ENCODE data around the gene MRPS26. TPM values are rescaled to one million over a fixed set of nuclear protein-coding genes. Genes with fewer than 3 reads are reported as not detected.
A peak's percentile ranks its signal among the peaks of the same experiment; 100 is the strongest.
"Not testable (repeated sequence)": the region's sequence is repeated elsewhere in the genome, so short reads cannot be mapped to it uniquely, and the experiment has no call there.

MRPS26 gene
- total RNA-seq, 1 donor from 2014 or later, result 37.0 TPM

DNA sequence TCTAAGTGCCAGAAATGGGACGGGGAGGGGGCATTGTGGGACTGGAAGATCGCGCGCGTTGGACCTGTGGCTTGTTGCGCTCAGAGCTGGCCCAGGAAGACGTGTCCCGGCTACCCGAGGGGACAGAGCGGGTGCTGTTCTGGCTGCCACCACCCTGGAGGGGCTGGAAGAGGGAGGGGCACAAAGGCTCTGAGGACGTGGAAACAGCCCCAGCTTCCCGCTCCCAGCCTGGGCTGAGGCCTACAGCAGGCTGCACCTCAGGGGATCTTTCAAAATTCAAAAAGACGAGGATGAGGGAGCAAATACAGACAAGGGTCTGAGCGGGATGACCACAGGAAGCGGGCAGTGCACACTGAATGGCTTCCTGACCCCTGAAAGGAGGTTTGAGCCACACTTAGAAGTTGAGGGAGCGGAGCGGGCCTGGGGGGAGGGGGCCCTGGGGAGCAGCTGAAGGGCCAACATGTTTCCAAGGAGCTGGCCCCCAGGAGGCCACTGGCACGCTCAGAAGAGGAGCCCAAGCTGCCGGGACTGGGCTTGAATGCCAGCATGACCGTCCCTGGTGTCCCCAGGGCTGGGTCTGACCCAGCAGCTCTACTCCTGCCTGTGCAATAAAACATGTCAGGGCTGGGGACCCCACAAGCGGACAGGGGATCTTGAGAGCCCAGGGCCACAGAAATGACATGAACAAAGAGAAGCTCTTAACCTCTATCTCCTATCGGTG is 26.8 kb downstream of the MRPS26 start:
- Mint-ChIP-seq H3K9me3 (peaks cover 2% of the 10 kb centered on the region), H3K36me3 (no peaks in the 10 kb centered on the region), H3K27ac (peak overlapping the region; percentile 81), H3K27me3 (ENCODE audit: insufficient read depth, low read depth) (peaks cover 16% of the 10 kb centered on the region), H3K4me1 (peaks cover 12% of the 10 kb centered on the region), H3K4me3 (peak overlapping the region; percentile 46)
- H3K4me1 ChIP-seq, result no peaks in the 10 kb centered on the region
- no peak overlapping the region for H3K27ac ChIP-seq
- no peaks in the 10 kb centered on the region for H3F3A ChIP-seq (ENCODE audit: low read depth)
- H3K27me3 ChIP-seq, result peaks cover 51% of the 10 kb centered on the region
- no peaks in the 10 kb centered on the region for H3K36me3 ChIP-seq
- H3K79me2 ChIP-seq (ENCODE audit: low read depth), result no peaks in the 10 kb centered on the region
- H3K9ac ChIP-seq, result no peak overlapping the region
- TF ChIP-seq EZH2 (IDR thresholded peaks at IDR 0.05) (no peak), EZH2phosphoT487 (IDR thresholded peaks at IDR 0.05) (no peak)
- TF ChIP-seq, protein P1, sequence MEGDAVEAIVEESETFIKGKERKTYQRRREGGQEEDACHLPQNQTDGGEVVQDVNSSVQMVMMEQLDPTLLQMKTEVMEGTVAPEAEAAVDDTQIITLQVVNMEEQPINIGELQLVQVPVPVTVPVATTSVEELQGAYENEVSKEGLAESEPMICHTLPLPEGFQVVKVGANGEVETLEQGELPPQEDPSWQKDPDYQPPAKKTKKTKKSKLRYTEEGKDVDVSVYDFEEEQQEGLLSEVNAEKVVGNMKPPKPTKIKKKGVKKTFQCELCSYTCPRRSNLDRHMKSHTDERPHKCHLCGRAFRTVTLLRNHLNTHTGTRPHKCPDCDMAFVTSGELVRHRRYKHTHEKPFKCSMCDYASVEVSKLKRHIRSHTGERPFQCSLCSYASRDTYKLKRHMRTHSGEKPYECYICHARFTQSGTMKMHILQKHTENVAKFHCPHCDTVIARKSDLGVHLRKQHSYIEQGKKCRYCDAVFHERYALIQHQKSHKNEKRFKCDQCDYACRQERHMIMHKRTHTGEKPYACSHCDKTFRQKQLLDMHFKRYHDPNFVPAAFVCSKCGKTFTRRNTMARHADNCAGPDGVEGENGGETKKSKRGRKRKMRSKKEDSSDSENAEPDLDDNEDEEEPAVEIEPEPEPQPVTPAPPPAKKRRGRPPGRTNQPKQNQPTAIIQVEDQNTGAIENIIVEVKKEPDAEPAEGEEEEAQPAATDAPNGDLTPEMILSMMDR (IDR thresholded peaks at IDR 0.05), result no peak
- H4K20me1 ChIP-seq (ENCODE audit: low read depth), result no peaks in the 10 kb centered on the region
- no peak for DNase-seq (ENCODE audit: low spot score)
- H3K4me3 ChIP-seq, result peak overlapping the region; percentile 39
- H2AFZ ChIP-seq (replicated peaks), result peak overlapping the region; percentile 98
- H3K9me3 ChIP-seq (ENCODE audit: low read depth), result no peaks in the 10 kb centered on the region
- peak overlapping the region; percentile 66 for H3K4me2 ChIP-seq

DNA sequence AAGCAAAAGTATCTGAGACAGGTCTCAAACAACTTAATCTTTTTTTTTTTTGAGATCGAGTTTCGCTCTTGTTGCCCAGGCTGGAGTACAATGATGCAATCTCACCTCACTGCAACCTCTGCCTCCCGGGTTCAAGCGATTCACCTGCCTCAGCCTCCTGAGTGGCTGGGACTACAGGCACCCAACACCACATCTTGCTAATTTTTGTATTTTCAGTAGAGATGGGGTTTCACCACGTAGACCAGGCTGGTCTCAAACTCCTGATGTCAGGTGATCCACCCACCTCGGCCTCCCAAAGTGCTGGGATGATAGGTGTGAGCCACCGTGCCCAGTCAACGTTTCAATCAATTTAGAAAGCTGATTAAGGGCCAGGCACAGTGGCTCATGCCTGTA is 27.4 kb downstream of the MRPS26 start:
- H3K79me2 ChIP-seq (ENCODE audit: low read depth); H3K4me2 ChIP-seq; H3K9me3 ChIP-seq (ENCODE audit: low read depth); H3K36me3 ChIP-seq; H3K4me1 ChIP-seq; H4K20me1 ChIP-seq (ENCODE audit: low read depth); H3K4me3 ChIP-seq; H3K27ac ChIP-seq; H3K27ac Mint-ChIP-seq; DNase-seq (ENCODE audit: low spot score); H3K9ac ChIP-seq; H3K4me1 Mint-ChIP-seq; H3K9me3 Mint-ChIP-seq; H3K36me3 Mint-ChIP-seq; H3K4me3 Mint-ChIP-seq; H2AFZ ChIP-seq (replicated peaks); H3F3A ChIP-seq (ENCODE audit: low read depth): not testable (repeated sequence)
- peaks cover 56% of the 10 kb centered on the region for H3K27me3 ChIP-seq
- H3K27me3 Mint-ChIP-seq (ENCODE audit: insufficient read depth, low read depth), result peaks cover 16% of the 10 kb centered on the region

DNA sequence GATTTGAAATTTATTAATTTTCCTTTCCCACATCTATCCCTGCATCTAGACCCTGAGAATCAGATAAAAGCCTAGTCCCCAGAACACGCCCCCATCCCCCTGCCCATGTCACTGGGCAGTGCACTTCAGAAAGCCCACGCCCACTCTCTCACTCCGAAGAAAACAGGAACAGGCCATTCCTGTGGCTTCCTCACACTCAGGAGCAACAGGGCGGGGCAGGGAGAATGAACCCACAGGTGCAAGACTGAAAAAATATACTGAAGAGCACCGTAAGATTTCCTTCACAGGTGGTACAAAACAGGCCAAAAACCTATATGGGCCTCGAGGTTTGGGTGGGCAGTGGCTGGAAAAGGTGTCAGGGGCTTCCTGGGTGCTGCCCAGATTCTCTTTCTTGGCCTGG is 29.0 kb downstream of the MRPS26 start:
- Histone ChIP-seq H2AFZ (replicated peaks) (no peak overlapping the region), H3K27me3 (peaks cover 67% of the 10 kb centered on the region), H3K4me3 (no peak overlapping the region), H3K4me1 (no peaks in the 10 kb centered on the region), H4K20me1 (ENCODE audit: low read depth) (no peaks in the 10 kb centered on the region), H3K79me2 (ENCODE audit: low read depth) (no peaks in the 10 kb centered on the region), H3K4me2 (no peak overlapping the region), H3K9me3 (ENCODE audit: low read depth) (no peaks in the 10 kb centered on the region), H3F3A (ENCODE audit: low read depth) (no peaks in the 10 kb centered on the region), H3K36me3 (no peaks in the 10 kb centered on the region), H3K9ac (no peak overlapping the region), H3K27ac (no peak overlapping the region)
- no peaks in the 10 kb centered on the region for H3K36me3 Mint-ChIP-seq
- H3K9me3 Mint-ChIP-seq, result peaks cover 2% of the 10 kb centered on the region
- H3K4me3 Mint-ChIP-seq, result no peak overlapping the region
- peaks cover 9% of the 10 kb centered on the region for H3K4me1 Mint-ChIP-seq
- H3K27ac Mint-ChIP-seq, result no peak overlapping the region
- peaks cover 13% of the 10 kb centered on the region for H3K27me3 Mint-ChIP-seq (ENCODE audit: insufficient read depth, low read depth)
- no peak for TF ChIP-seq EZH2 (IDR thresholded peaks at IDR 0.05)
- no peak for TF ChIP-seq EZH2phosphoT487 (IDR thresholded peaks at IDR 0.05)
- TF ChIP-seq, protein P1 (IDR thresholded peaks at IDR 0.05), result no peak
- DNase-seq (ENCODE audit: low spot score), result no peak

GRCh38 chr20:3075315-3075714 is 29.5 kb downstream of the MRPS26 start:
- not testable (repeated sequence) for H3K27ac ChIP-seq; H3F3A ChIP-seq (ENCODE audit: low read depth); H3K4me1 Mint-ChIP-seq; H3K9ac ChIP-seq; H3K4me3 Mint-ChIP-seq; H3K4me3 ChIP-seq; H3K27ac Mint-ChIP-seq; DNase-seq (ENCODE audit: low spot score); H3K9me3 Mint-ChIP-seq; H4K20me1 ChIP-seq (ENCODE audit: low read depth); H3K36me3 Mint-ChIP-seq; H2AFZ ChIP-seq (replicated peaks); H3K36me3 ChIP-seq; H3K4me2 ChIP-seq; H3K79me2 ChIP-seq (ENCODE audit: low read depth); H3K4me1 ChIP-seq; H3K9me3 ChIP-seq (ENCODE audit: low read depth)
- peaks cover 71% of the 10 kb centered on the region for H3K27me3 ChIP-seq
- H3K27me3 Mint-ChIP-seq (ENCODE audit: insufficient read depth, low read depth), result peaks cover 17% of the 10 kb centered on the region

Data from neural progenitor cell (in vitro differentiated cells).